ENCODE measurements around the gene CALML5. TPM values are rescaled to one million over a fixed set of nuclear protein-coding genes. Genes with fewer than 3 reads are reported as not detected.

The CALML5 gene
- total and polyA plus RNA-seq, 2 of the 4 experiments (the other 2 are of a cell fraction), result not detected

DNA sequence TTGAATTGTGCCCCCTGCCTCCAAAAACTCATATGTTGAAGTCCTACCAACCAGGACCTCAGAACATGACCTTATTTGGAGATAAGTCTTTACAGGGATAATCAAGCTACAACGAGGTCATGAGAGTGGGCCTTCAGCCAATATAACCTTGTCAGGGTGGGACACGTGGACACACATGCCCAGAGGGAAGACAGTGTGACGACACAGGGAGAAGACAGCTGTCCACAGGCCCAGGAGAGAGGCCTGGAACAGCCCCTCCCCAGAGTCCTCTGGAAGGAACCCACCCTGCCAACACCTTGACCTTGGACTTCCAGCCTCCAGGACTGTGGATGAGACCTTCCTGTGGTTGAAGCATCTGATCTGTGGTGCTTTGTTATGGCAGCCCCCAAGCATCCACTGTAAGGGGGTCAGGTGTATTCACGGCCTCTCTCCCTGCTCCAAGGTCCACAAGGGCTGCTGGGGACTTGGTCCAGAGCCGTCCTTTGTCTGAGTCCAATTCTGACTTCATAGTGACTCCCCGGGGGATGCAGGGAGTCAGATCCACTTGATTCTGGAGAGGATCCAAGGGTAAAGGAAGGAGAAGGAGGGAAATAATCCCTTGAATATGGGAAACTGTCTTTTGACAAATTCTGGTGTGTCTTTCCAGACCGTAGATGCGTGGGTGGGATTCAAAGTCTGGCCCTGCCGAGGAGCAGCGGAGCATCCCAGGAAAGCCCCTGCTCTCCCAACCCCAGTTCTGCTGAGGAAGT lies 32.4 kb upstream of the CALML5 start:
- peaks cover 4% of the 10 kb centered on the region; the same call in 1 of the 2 replicates for H3K4me1 ChIP-seq (ENCODE audit: control insufficient read depth, insufficient read depth, low read length)
- H4K8ac ChIP-seq (ENCODE audit: low read depth in 2 of 2, low read length in 2 of 2), result no peak overlapping the region
- no peak overlapping the region for H3K4me2 ChIP-seq (ENCODE audit: low read depth, low read length)
- no peaks in the 10 kb centered on the region for H3K36me3 ChIP-seq (ENCODE audit: control insufficient read depth, insufficient read depth, low read length)
- no peak overlapping the region for H4K5ac ChIP-seq (ENCODE audit: low read depth, low read length)
- no TSS peak for BruUV-seq (replicated peaks)
- H2BK120ac ChIP-seq (ENCODE audit: low read depth, low read length), result no peak overlapping the region
- WGBS, 2 experiments (ENCODE audit: extremely low coverage in 2 of 2, insufficient read length in 1 of 2), result 80% methylated on average over 2 of the region's 10 CpGs; no CpG with 5 or more reads in 1 of the 2 experiments
- ChIA-PET POLR2A (ENCODE audit: unreplicated experiment) (no interaction called here), CTCF (no interaction called here)
- no peak overlapping the region for H3K4me3 ChIP-seq (ENCODE audit: insufficient read depth, low read depth, low read length)
- H3K9ac ChIP-seq (ENCODE audit: low read depth, low read length), result no peak overlapping the region
- H2BK5ac ChIP-seq (ENCODE audit: low read depth, low read length, poor library complexity, severe bottlenecking), result no peak overlapping the region
- ATAC-seq (ENCODE audit: low read depth), result no peak
- H3K4ac ChIP-seq (ENCODE audit: low read depth, low read length), result no peak overlapping the region
- no peak overlapping the region for H3K56ac ChIP-seq (ENCODE audit: extremely low read depth, insufficient read depth, low read length)
- no peak overlapping the region for H3K18ac ChIP-seq (ENCODE audit: low read depth, low read length)
- no peak overlapping the region for H4K91ac ChIP-seq (ENCODE audit: insufficient read depth, low read depth, low read length)
- no peak overlapping the region for H3K27ac ChIP-seq (ENCODE audit: insufficient read depth, low read length)
- peaks cover 2% of the 10 kb centered on the region; the same call in 1 of the 2 replicates for H3K27me3 ChIP-seq (ENCODE audit: control insufficient read depth, insufficient read depth, low read length)
- dilution Hi-C loops (cut with HindIII; ENCODE audit: low sequenced_read_pairs, unreplicated experiment), result no loop called here
- no peak overlapping the region for H2AK5ac ChIP-seq (ENCODE audit: low read depth, low read length)
- H2AFZ ChIP-seq (replicated peaks; ENCODE audit: low read length, poor library complexity), result no peak overlapping the region
- in situ Hi-C loops (cut with MboI; ENCODE audit: low sequenced_read_pairs), result no loop called here
- no peaks in the 10 kb centered on the region for H3K9me3 ChIP-seq (ENCODE audit: control insufficient read depth, insufficient read depth, low read length)
- TF ChIP-seq POLR2A (IDR thresholded peaks at IDR 0.05; ENCODE audit: low read depth, low read length) (no peak), USF2 (IDR thresholded peaks at IDR 0.05; ENCODE audit: low read depth, low read length) (no peak), CEBPB (IDR thresholded peaks at IDR 0.05; ENCODE audit: low read depth, low read length) (no peak), RCOR1 (IDR thresholded peaks at IDR 0.05; ENCODE audit: insufficient replicate concordance, low read length) (no peak), SMC3 (IDR thresholded peaks at IDR 0.05; ENCODE audit: low read depth, low read length) (no peak), RAD21 (IDR thresholded peaks at IDR 0.05; ENCODE audit: low read length) (no peak), CHD1 (IDR thresholded peaks at IDR 0.05; ENCODE audit: low read depth, low read length) (no peak), CTCF (conservative IDR thresholded peaks at IDR 0.05; ENCODE audit: low read depth, low read length) (no peak), RFX5 (IDR thresholded peaks at IDR 0.05; ENCODE audit: low read depth, low read length) (no peak), ELK1 (IDR thresholded peaks at IDR 0.05; ENCODE audit: borderline replicate concordance, low read depth, low read length) (no peak), MXI1 (IDR thresholded peaks at IDR 0.05; ENCODE audit: borderline replicate concordance, low read depth, low read length) (no peak), BHLHE40 (IDR thresholded peaks at IDR 0.05; ENCODE audit: low read depth, low read length) (no peak)
- H3K14ac ChIP-seq (replicated peaks; ENCODE audit: low read depth, low read length), result no peak overlapping the region
- H4K20me1 ChIP-seq (ENCODE audit: insufficient read depth, low read length), result no peaks in the 10 kb centered on the region
- DNase-seq, result no peak
- H2AK9ac ChIP-seq (replicated peaks; ENCODE audit: low read depth, low read length, poor library complexity), result no peak overlapping the region
- H3K79me1 ChIP-seq (ENCODE audit: low read depth in 1 of 2, low read length in 2 of 2), result no peaks in the 10 kb centered on the region
- intact Hi-C loops (cut with micrococcal nuclease), result no loop called here
- no peak overlapping the region for H2BK20ac ChIP-seq (ENCODE audit: low read depth, low read length)
- no peak overlapping the region for H3K23ac ChIP-seq (ENCODE audit: low read depth, low read length)
- 0 out of 2 replicates have a peak, but pooled peaks cover 3% of the 10 kb centered on the region for H3K9me1 ChIP-seq (ENCODE audit: insufficient read depth, low read length)
- H2BK15ac ChIP-seq (ENCODE audit: low read depth, low read length), result no peak overlapping the region

Measured in IMR-90 (cell line).